ENCODE measurements around the gene SGCD.

The SGCD gene

GRCh38 chr5:156513123-156513815 is 186.3 kb downstream of the SGCD start:
- Histone ChIP-seq H3K79me2 (peaks cover 6% of the 10 kb centered on the region), H3K4me1 (peaks cover 6% of the 10 kb centered on the region), H3K4me2 (ENCODE audit: low read length) (no peak overlapping the region), H3K27me3 (ENCODE audit: control insufficient read depth, insufficient read depth, low read length) (no peaks in the 10 kb centered on the region), H3K9me3 (ENCODE audit: control insufficient read depth, low read length) (no peaks in the 10 kb centered on the region), H3K9ac (no peak overlapping the region), H3K27ac (no peak overlapping the region), H2AFZ (no peak overlapping the region), H3K36me3 (ENCODE audit: control insufficient read depth, insufficient read depth, low read length) (no peaks in the 10 kb centered on the region), H3K4me3 (ENCODE audit: low read depth, low read length) (no peak overlapping the region)
- no peak for TF ChIP-seq CTCF (IDR thresholded peaks at IDR 0.05)

- peaks cover 6% of the 10 kb centered on the region for H3K79me2 ChIP-seq
- H3K9me3 ChIP-seq (ENCODE audit: control insufficient read depth, low read length), result no peaks in the 10 kb centered on the region
- H3K27me3 ChIP-seq (ENCODE audit: control insufficient read depth, insufficient read depth, low read length), result no peaks in the 10 kb centered on the region
- no peak overlapping the region for H3K4me3 ChIP-seq (ENCODE audit: low read depth, low read length)
- no peaks in the 10 kb centered on the region for H3K36me3 ChIP-seq (ENCODE audit: control insufficient read depth, insufficient read depth, low read length)
- no peak overlapping the region for H3K4me2 ChIP-seq (ENCODE audit: low read length)
- peaks cover 2% of the 10 kb centered on the region for H3K4me1 ChIP-seq
- H2AFZ ChIP-seq, result no peak overlapping the region
- TF ChIP-seq CTCF (IDR thresholded peaks at IDR 0.05), result no peak
- no peak overlapping the region for H3K9ac ChIP-seq
- H3K27ac ChIP-seq, result no peak overlapping the region
Observed at GRCh38 chr5:156515121-156515520, 188.2 kb downstream of the SGCD start.

GRCh38 chr5:156515803-156516360 is 188.9 kb downstream of the SGCD start:
- Histone ChIP-seq H3K27me3 (ENCODE audit: control insufficient read depth, insufficient read depth, low read length) (no peaks in the 10 kb centered on the region), H3K4me2 (ENCODE audit: low read length) (no peak overlapping the region), H3K4me3 (ENCODE audit: low read depth, low read length) (no peak overlapping the region), H2AFZ (no peak overlapping the region), H3K9me3 (ENCODE audit: control insufficient read depth, low read length) (no peaks in the 10 kb centered on the region), H3K4me1 (peaks cover 2% of the 10 kb centered on the region), H3K79me2 (peaks cover 6% of the 10 kb centered on the region), H3K27ac (no peak overlapping the region), H3K9ac (no peak overlapping the region), H3K36me3 (ENCODE audit: control insufficient read depth, insufficient read depth, low read length) (no peaks in the 10 kb centered on the region)
- no peak for TF ChIP-seq CTCF (IDR thresholded peaks at IDR 0.05)

- no peak overlapping the region for H2AFZ ChIP-seq
- H3K36me3 ChIP-seq (ENCODE audit: control insufficient read depth, insufficient read depth, low read length), result no peaks in the 10 kb centered on the region
- H3K4me1 ChIP-seq, result no peaks in the 10 kb centered on the region
- no peak overlapping the region for H3K27ac ChIP-seq
- TF ChIP-seq CTCF (IDR thresholded peaks at IDR 0.05), result no peak
- no peak overlapping the region for H3K9ac ChIP-seq
- H3K4me2 ChIP-seq (ENCODE audit: low read length), result no peak overlapping the region
- no peak overlapping the region for H3K4me3 ChIP-seq (ENCODE audit: low read depth, low read length)
- H3K79me2 ChIP-seq, result no peaks in the 10 kb centered on the region
- H3K9me3 ChIP-seq (ENCODE audit: control insufficient read depth, low read length), result no peaks in the 10 kb centered on the region
- no peaks in the 10 kb centered on the region for H3K27me3 ChIP-seq (ENCODE audit: control insufficient read depth, insufficient read depth, low read length)
Observed at GRCh38 chr5:156522651-156523529, 195.9 kb downstream of the SGCD start.
